ENCODE measurements around the gene MRPL44.

DNA sequence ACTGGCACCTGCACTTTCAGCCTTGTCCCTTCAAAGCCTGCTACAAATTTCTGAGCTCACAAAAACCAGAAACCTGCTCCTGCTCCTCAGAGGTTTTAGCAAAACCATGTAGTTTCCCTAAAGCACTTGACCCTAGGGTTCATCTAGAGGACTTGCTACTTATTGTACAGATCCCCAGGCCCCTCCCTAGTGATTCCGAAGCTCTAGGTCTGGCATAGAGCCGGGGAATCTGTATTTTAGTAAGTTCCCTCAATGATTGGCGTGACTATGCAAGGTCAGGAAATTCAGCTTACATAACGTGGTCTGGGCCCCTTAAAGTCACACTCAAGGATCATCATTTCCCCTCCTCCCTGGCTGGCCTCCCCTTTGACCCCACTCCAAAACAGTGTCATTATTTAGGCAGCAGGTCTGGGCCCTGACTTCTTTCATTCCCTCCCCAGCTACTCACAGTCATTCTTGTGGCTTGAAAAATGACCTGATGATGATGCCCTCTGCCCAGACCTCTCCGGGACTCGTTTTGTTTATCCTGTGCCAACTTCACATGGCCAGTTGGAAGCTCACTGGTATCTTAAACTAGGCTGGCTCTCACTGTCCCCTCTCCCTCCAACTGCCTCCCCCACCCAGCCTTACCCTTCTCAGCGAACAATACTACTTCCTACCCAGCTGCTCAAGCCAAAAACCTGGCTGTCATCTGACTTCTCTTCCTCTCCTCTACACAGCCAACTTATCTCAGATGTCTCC, 48.1 kb upstream of the MRPL44 start:
- TF ChIP-seq TEAD2 (CRISPR knock-in tag; IDR thresholded peaks at IDR 0.05) (no peak), SMAD1 (CRISPR knock-in tag; IDR thresholded peaks at IDR 0.05; ENCODE audit: borderline replicate concordance, low read depth) (no peak), IRX3 (CRISPR knock-in tag; IDR thresholded peaks at IDR 0.05; ENCODE audit: borderline replicate concordance, low read depth) (no peak), ZNF614 (CRISPR knock-in tag; IDR thresholded peaks at IDR 0.05; ENCODE audit: borderline replicate concordance) (no peak), STAG1 (CRISPR knock-in tag; IDR thresholded peaks at IDR 0.05) (no peak), POLR2A (IDR thresholded peaks at IDR 0.05; ENCODE audit: insufficient read depth in 1 of 2, low read depth in 2 of 2, low read length in 2 of 2) (no peak)
- TF ChIP-seq, protein P1, sequence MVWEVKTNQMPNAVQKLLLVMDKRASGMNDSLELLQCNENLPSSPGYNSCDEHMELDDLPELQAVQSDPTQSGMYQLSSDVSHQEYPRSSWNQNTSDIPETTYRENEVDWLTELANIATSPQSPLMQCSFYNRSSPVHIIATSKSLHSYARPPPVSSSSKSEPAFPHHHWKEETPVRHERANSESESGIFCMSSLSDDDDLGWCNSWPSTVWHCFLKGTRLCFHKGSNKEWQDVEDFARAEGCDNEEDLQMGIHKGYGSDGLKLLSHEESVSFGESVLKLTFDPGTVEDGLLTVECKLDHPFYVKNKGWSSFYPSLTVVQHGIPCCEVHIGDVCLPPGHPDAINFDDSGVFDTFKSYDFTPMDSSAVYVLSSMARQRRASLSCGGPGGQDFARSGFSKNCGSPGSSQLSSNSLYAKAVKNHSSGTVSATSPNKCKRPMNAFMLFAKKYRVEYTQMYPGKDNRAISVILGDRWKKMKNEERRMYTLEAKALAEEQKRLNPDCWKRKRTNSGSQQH (CRISPR knock-in tag; IDR thresholded peaks at IDR 0.05; ENCODE audit: low read depth): no peak
- TF ChIP-seq, protein P2, sequence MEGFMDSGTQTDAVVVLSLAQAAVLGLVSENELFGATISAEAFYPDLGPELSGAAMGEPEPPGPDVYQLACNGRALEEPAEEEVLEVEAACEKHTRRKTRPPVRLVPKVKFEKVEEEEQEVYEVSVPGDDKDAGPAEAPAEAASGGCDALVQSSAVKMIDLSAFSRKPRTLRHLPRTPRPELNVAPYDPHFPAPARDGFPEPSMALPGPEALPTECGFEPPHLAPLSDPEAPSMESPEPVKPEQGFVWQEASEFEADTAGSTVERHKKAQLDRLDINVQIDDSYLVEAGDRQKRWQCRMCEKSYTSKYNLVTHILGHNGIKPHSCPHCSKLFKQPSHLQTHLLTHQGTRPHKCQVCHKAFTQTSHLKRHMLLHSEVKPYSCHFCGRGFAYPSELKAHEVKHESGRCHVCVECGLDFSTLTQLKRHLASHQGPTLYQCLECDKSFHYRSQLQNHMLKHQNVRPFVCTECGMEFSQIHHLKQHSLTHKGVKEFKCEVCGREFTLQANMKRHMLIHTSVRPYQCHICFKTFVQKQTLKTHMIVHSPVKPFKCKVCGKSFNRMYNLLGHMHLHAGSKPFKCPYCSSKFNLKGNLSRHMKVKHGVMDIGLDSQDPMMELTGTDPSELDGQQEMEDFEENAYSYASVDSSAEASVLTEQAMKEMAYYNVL (CRISPR knock-in tag; IDR thresholded peaks at IDR 0.05; ENCODE audit: borderline replicate concordance): no peak
- TF ChIP-seq, protein P3, sequence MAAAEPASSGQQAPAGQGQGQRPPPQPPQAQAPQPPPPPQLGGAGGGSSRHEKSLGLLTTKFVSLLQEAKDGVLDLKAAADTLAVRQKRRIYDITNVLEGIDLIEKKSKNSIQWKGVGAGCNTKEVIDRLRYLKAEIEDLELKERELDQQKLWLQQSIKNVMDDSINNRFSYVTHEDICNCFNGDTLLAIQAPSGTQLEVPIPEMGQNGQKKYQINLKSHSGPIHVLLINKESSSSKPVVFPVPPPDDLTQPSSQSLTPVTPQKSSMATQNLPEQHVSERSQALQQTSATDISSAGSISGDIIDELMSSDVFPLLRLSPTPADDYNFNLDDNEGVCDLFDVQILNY (CRISPR knock-in tag; conservative IDR thresholded peaks at IDR 0.05): no peak

All from HepG2 (cell line).